PC-9 (cell line): ENCODE data around the gene SLC2A6. TPM values are rescaled to one million over a fixed set of nuclear protein-coding genes. Genes with fewer than 3 reads are reported as not detected.

Experiments
- BruUV-seq: library from RNA; stranded (reverse); fragments of 400-500 nt; replicated peaks from 2 replicates; lab custom pipeline; 2021; lab: Mats Ljungman, UMichigan
- CTCF ChIA-PET: fragments of 300-600 bp; sonication (Branson Sonifier 250); formaldehyde crosslinking; loops from one replicate; lab custom pipeline; 2022; ENCODE audit warnings: antibody characterized with exemption; lab: Charles Lee
- POLR2A ChIA-PET: fragments of 300-600 bp; sonication (Branson Sonifier 250); formaldehyde crosslinking; loops from one replicate; lab custom pipeline; 2022; ENCODE audit warnings: antibody characterized with exemption; ENCODE audit not compliant: unreplicated experiment; lab: Charles Lee
- DNase-seq, 2 experiments: peaks; one replicate each; pipeline versions ENCODE4 v3.0.0 to v3.0.0-alpha.2; 2015 to 2022; ENCODE audit warnings: mixed read lengths in 1 of 2
- H2AFZ ChIP-seq: fragments of 200-600 bp; sonication (generic); 2 replicates; pipeline ENCODE4 v1.8.1; 2017; ENCODE audit warnings: antibody characterized with exemption
- H3F3A ChIP-seq: fragments of 200-600 bp; sonication (generic); 2 replicates; pipeline ENCODE4 v1.8.1; 2017; ENCODE audit warnings: antibody characterized with exemption, mild to moderate bottlenecking, low read depth; ENCODE audit not compliant: insufficient read depth
- H3K27ac ChIP-seq: fragments of 200-600 bp; sonication (generic); 2 replicates; pipeline ENCODE4 v1.6.1; 2016; ENCODE audit warnings: mixed run types
- H3K27me3 ChIP-seq: fragments of 200-600 bp; sonication (generic); 2 replicates; pipeline ENCODE4 v1.6.1; 2016; ENCODE audit warnings: low read depth, mixed run types; ENCODE audit not compliant: insufficient read depth
- H3K36me3 ChIP-seq: fragments of 200-600 bp; sonication (generic); 2 replicates; pipeline ENCODE4 v1.6.1; 2016; ENCODE audit warnings: low read depth, mixed run types
- H3K4me1 ChIP-seq: fragments of 200-600 bp; sonication (generic); replicated peaks from 2 replicates; pipeline ENCODE4 v1.6.1; 2016; ENCODE audit warnings: mixed run types; ENCODE audit not compliant: insufficient read depth
- H3K4me2 ChIP-seq: fragments of 200-600 bp; sonication (generic); 2 replicates; pipeline ENCODE4 v1.6.1; 2017; ENCODE audit warnings: mixed run types
- H3K4me3 ChIP-seq: fragments of 200-600 bp; sonication (generic); 2 replicates; pipeline ENCODE4 v1.6.1; 2016; ENCODE audit warnings: mixed run types
- H3K79me2 ChIP-seq: fragments of 200-600 bp; sonication (generic); 2 replicates; pipeline ENCODE4 v1.6.1; 2017; ENCODE audit warnings: low read depth, mixed run types
- H3K9me2 ChIP-seq: fragments of 200-600 bp; sonication (generic); 2 replicates; pipeline ENCODE4 v1.8.1; 2017; ENCODE audit warnings: mild to moderate bottlenecking; ENCODE audit not compliant: insufficient read depth
- H3K9me3 ChIP-seq: fragments of 200-600 bp; sonication (generic); 2 replicates; pipeline ENCODE4 v1.8.1; 2016; ENCODE audit warnings: low read depth; ENCODE audit not compliant: insufficient read depth
- H4K20me1 ChIP-seq: fragments of 200-600 bp; sonication (generic); 2 replicates; pipeline ENCODE4 v1.8.1; 2017; ENCODE audit not compliant: insufficient read depth
- EZH2 ChIP-seq: fragments of 200-600 bp; sonication (generic); IDR thresholded peaks from 2 replicates; pipeline ENCODE4 v1.8.0; 2017; ENCODE audit warnings: antibody characterized with exemption, low read depth
- intact Hi-C: fragments of 100-400 bp; cut with micrococcal nuclease; formaldehyde crosslinking; loops from one replicate; pipeline ENCODE4 v1.10.0; 2022; ENCODE audit not compliant: unreplicated experiment
- total RNA-seq: library from RNA; stranded (reverse); gene quantifications from 2 replicates; pipeline ENCODE4 v1.2.3, GENCODE V29; 2021
- TF ChIP-seq, protein P1 (sequence below): fragments of 200-600 bp; sonication (generic); conservative IDR thresholded peaks from 2 replicates; pipeline ENCODE4 v1.6.1; 2017; ENCODE audit warnings: mixed run types, antibody characterized with exemption, mild to moderate bottlenecking, moderate library complexity

Gene SLC2A6
- total RNA-seq, 1 experiment from 2014 or later = 13.1 TPM

DNA sequence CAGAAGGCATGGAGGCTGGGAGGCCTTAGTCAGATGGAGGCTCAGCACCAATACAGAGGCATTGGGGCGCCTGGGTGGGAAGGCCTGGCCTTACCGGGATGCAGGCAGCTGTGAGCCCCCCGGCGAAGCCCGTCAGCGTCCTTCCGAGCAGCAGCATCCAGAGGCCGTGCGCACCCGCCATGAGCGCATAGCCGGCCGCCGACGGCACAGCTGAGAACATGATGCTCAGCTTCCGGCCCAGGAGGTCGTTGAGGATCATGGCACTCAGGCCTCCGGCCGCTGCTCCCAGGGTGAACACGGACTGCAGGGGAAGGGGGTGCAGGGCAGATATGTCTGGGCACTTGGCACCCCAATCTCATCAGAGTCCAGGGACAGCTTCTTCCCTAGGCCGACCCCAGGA is 2.0 kb downstream of the SLC2A6 start:
- no TSS peak for BruUV-seq
- Histone ChIP-seq H3K4me2 (no peak overlapping the region; the same call in 1 of the 2 replicates), H2AFZ (no peak overlapping the region), H3K4me3 (no peak overlapping the region), H3K9me2 (no peaks in the 10 kb centered on the region), H3K27me3 (no peaks in the 10 kb centered on the region), H3K9me3 (no peaks in the 10 kb centered on the region), H3K27ac (no peak overlapping the region), H4K20me1 (no peaks in the 10 kb centered on the region), H3K79me2 (no peaks in the 10 kb centered on the region), H3K4me1 (peaks cover 21% of the 10 kb centered on the region), H3K36me3 (no peaks in the 10 kb centered on the region), H3F3A (peaks cover 4% of the 10 kb centered on the region; the same call in 1 of the 2 replicates)
- intact Hi-C loops = no loop called here
- no peak for TF ChIP-seq EZH2
- TF ChIP-seq, protein P1, sequence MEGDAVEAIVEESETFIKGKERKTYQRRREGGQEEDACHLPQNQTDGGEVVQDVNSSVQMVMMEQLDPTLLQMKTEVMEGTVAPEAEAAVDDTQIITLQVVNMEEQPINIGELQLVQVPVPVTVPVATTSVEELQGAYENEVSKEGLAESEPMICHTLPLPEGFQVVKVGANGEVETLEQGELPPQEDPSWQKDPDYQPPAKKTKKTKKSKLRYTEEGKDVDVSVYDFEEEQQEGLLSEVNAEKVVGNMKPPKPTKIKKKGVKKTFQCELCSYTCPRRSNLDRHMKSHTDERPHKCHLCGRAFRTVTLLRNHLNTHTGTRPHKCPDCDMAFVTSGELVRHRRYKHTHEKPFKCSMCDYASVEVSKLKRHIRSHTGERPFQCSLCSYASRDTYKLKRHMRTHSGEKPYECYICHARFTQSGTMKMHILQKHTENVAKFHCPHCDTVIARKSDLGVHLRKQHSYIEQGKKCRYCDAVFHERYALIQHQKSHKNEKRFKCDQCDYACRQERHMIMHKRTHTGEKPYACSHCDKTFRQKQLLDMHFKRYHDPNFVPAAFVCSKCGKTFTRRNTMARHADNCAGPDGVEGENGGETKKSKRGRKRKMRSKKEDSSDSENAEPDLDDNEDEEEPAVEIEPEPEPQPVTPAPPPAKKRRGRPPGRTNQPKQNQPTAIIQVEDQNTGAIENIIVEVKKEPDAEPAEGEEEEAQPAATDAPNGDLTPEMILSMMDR = no peak
- POLR2A ChIA-PET = no interaction called here
- CTCF ChIA-PET = no interaction called here
- DNase-seq = no peak

GRCh38 chr9:133476036-133476931 is 2.6 kb downstream of the SLC2A6 start:
- no TSS peak for BruUV-seq
- no peak for TF ChIP-seq EZH2
- TF ChIP-seq, protein P1 = no peak
- H3K4me3 ChIP-seq = no peak overlapping the region
- no peak overlapping the region for H3K4me2 ChIP-seq
- DNase-seq = no peak
- no peaks in the 10 kb centered on the region for H4K20me1 ChIP-seq
- no peaks in the 10 kb centered on the region for H3K36me3 ChIP-seq
- no peak overlapping the region for H3K27ac ChIP-seq
- ChIA-PET CTCF (no interaction called here), POLR2A (no interaction called here)
- no peaks in the 10 kb centered on the region for H3K79me2 ChIP-seq
- no peaks in the 10 kb centered on the region; the same call in 1 of the 2 replicates for H3F3A ChIP-seq
- no peaks in the 10 kb centered on the region for H3K9me2 ChIP-seq
- no peaks in the 10 kb centered on the region for H3K9me3 ChIP-seq
- peaks cover 17% of the 10 kb centered on the region for H3K4me1 ChIP-seq
- no peaks in the 10 kb centered on the region for H3K27me3 ChIP-seq
- intact Hi-C loops = no loop called here
- no peak overlapping the region for H2AFZ ChIP-seq

DNA sequence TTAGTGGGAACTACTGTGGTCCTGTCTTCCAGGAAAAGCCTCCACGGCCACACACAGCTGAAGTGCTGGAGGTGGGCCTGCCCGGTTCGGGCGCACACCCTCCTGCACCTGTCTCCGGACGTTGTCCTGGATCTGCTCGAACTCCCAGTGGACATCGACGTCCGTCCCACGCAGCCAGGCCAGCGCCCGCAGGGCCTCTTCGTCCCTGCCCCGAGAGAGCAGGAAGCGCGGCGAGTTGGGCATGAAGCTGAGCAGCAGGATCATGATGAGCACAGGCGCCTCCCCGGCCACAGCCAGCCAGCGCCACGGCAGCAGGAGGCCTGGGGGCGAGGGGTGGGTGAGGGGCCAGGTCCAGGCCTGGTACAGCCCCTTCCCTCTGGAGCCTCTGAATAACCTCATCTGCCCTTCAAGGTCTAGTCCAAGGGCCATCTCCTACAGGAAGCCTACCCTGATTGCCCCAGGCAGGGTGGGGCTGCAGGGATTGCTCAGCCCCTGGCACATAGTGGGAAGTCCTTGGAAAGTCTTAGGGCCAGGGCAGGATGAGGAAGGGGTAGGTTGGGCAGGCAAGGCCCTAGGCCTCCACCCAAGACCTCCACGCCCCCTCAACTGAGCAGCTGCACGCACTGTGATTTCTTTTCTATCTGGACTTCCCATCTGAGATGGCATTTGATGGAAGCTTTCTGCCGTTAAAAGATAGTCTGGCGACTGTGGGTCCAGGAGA is 3.4 kb downstream of the SLC2A6 start:
- ChIA-PET CTCF (no interaction called here), POLR2A (no interaction called here)
- no peaks in the 10 kb centered on the region for H3K36me3 ChIP-seq
- no peaks in the 10 kb centered on the region for H3K79me2 ChIP-seq
- no peak overlapping the region for H3K4me3 ChIP-seq
- H3K27ac ChIP-seq = no peak overlapping the region
- no peaks in the 10 kb centered on the region for H3K9me3 ChIP-seq
- peaks cover 13% of the 10 kb centered on the region; the same call in 1 of the 2 replicates for H3K4me1 ChIP-seq
- H2AFZ ChIP-seq = no peak overlapping the region
- DNase-seq = no peak
- no peaks in the 10 kb centered on the region; the same call in 1 of the 2 replicates for H3F3A ChIP-seq
- intact Hi-C loops = no loop called here
- H3K4me2 ChIP-seq = no peak overlapping the region
- H3K27me3 ChIP-seq = no peaks in the 10 kb centered on the region
- H4K20me1 ChIP-seq = no peaks in the 10 kb centered on the region; the same call in 1 of the 2 replicates
- no TSS peak for BruUV-seq
- TF ChIP-seq EZH2 = no peak
- TF ChIP-seq, protein P1 = no peak
- H3K9me2 ChIP-seq = no peaks in the 10 kb centered on the region
